ENCODE results near the gene CERK. TPM values are rescaled to one million over a fixed set of nuclear protein-coding genes. Genes with fewer than 3 reads are reported as not detected.
"Not testable (repeated sequence)": the region's sequence is repeated elsewhere in the genome, so short reads cannot be mapped to it uniquely, and the experiment has no call there.

Gene CERK
- total and polyA plus RNA-seq, 8 donors = 12.7 to 32.7 (median 29.5) TPM

- FAIRE-seq (no peak), DNase-seq (peak in 2 of 6 donors; percentile 31 to 56), ATAC-seq (peak in 1 of 4 donors; percentile 30)
- intact Hi-C loops (cut with DNase I) = no loop called here
- H3K4me1 ChIP-seq = no peaks in the 10 kb centered on the region
- WGBS, 2 donors = 77 to 78% methylated on average over 21 of the region's 21 CpGs
- TF ChIP-seq, protein P1, sequence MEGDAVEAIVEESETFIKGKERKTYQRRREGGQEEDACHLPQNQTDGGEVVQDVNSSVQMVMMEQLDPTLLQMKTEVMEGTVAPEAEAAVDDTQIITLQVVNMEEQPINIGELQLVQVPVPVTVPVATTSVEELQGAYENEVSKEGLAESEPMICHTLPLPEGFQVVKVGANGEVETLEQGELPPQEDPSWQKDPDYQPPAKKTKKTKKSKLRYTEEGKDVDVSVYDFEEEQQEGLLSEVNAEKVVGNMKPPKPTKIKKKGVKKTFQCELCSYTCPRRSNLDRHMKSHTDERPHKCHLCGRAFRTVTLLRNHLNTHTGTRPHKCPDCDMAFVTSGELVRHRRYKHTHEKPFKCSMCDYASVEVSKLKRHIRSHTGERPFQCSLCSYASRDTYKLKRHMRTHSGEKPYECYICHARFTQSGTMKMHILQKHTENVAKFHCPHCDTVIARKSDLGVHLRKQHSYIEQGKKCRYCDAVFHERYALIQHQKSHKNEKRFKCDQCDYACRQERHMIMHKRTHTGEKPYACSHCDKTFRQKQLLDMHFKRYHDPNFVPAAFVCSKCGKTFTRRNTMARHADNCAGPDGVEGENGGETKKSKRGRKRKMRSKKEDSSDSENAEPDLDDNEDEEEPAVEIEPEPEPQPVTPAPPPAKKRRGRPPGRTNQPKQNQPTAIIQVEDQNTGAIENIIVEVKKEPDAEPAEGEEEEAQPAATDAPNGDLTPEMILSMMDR (IDR thresholded peaks at IDR 0.05) = no peak
- H3K36me3 ChIP-seq = no peaks in the 10 kb centered on the region
- H3K27me3 ChIP-seq = no peaks in the 10 kb centered on the region
- H3K4me3 ChIP-seq = no peak overlapping the region
- no peaks in the 10 kb centered on the region for H3K9me3 ChIP-seq
- H3K27ac ChIP-seq = no peak overlapping the region
Observed at GRCh38 chr22:46637711-46638600, 100.1 kb downstream of the CERK start.

DNA sequence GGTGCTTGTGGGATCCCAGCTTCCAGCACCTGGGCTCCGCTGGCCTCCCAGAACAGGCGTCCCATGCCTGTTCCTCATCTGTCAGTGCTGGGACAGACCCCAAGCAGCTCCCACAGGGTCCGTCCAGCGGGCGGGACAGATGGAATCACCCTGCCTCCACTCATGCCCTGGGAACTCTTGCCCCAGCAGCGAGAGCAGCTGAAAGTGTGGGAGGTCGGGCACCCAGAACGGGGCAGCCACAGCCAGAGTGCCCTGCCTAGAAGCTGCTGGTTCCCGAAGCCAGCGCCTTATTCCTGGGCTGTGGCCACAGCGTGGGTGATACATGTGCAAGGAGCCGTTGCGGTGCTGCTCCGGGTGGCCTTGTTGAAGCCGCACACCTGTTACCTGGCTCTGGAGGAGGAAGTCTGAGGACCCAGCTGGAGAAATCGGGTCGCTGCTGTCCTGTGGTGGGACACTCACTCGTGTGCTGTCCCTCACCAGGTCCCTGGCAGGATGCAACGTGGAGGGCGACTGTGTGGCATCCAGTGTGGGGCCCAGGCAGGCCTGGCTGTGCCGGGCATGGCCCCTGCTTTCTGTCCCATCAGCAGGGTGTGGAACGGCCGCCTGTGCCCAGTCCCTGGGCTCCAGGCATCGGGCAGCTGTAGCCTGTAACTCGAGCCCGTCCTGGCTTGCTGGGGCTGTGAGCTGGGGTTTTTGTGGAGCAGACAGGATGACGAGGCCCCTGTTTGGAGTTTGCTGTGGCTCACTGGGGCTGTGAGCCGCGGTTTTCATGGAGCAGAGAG lies 101.6 kb downstream of the CERK start:
- TF ChIP-seq, protein P1 (IDR thresholded peaks at IDR 0.05) = no peak
- H3K27me3 ChIP-seq = no peaks in the 10 kb centered on the region
- no peaks in the 10 kb centered on the region for H3K36me3 ChIP-seq
- no peak overlapping the region for H3K27ac ChIP-seq
- WGBS, 2 donors = 88 to 91% methylated on average over 29 of the region's 29 CpGs
- ATAC-seq (no peak), FAIRE-seq (no peak), DNase-seq (peak in 2 of 6 donors; percentile 25 to 66)
- H3K4me1 ChIP-seq = no peaks in the 10 kb centered on the region
- no peak overlapping the region for H3K4me3 ChIP-seq
- intact Hi-C loops (cut with DNase I) = no loop called here
- H3K9me3 ChIP-seq = no peaks in the 10 kb centered on the region

DNA sequence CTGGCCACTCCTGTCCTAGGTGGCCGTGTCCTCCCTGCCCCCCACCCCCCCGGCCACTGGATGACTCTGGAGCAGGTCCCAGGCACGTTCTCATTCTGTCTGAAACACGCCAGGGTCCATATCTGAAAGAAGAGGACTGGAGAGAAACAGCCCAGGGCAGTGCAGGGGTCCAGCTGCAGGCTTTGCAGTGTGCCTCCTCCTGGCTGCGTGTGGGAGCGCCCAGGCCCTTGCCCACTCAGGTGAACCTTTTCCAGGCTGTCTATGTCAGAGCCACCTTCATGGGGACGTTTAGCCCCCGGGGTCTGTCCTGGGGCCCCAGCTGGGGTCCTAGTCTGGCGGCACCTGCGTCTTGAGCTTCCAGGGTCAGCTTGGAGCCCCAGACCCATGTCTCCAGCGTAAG lies 102.3 kb downstream of the CERK start:
- TF ChIP-seq, protein P1 (IDR thresholded peaks at IDR 0.05) = no peak
- WGBS, 2 donors = 75% methylated on average over 11 of the region's 11 CpGs
- peak in 2 of 6 donors; percentile 24 to 54 for DNase-seq
- intact Hi-C loops (cut with DNase I) = no loop called here
- no peak overlapping the region for H3K27ac ChIP-seq
- H3K4me3 ChIP-seq = no peak overlapping the region
- no peak for ATAC-seq
- H3K36me3 ChIP-seq = no peaks in the 10 kb centered on the region
- no peak for FAIRE-seq
- no peaks in the 10 kb centered on the region for H3K4me1 ChIP-seq
- no peaks in the 10 kb centered on the region for H3K27me3 ChIP-seq
- no peaks in the 10 kb centered on the region for H3K9me3 ChIP-seq

DNA sequence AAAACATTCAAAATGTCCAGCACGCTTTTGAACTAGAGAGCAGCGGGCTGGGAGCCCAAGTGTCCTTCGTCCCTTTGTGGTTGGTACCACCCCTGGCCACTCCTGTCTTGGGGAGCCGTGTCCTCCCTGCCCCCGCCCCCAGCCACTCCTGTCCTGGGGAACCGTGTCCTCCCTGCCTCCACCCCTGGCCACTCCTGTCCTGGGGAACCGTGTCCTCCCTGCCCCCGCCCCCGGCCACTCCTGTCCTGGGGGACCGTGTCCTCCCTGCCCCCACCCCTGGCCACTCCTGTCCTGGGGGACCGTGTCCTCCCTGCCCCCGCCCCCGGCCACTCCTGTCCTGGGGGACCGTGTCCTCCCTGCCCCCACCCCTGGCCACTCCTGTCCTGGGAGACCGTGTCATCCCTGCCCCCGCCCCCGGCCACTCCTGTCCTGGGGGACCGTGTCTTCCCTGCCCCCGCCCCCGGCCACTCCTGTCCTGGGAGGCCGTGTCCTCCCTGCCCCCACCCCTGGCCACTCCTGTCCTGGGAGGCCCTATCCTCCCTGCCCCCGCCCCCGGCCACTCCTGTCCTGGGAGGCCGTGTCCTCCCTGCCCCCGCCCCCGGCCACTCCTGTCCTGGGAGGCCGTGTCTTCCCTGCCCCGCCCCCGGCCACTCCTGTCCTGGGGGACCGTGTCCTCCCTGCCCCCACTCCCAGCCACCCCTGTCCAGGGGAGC lies 102.9 kb downstream of the CERK start:
- H3K4me1 ChIP-seq; intact Hi-C loops (cut with DNase I): not testable (repeated sequence)
- 43 to 57% methylated on average over 27 to 28 of the region's 30 CpGs for WGBS, 2 donors

More for the DNA sequence above, 102.9 kb downstream of the CERK start:
- H3K9me3 ChIP-seq, H3K27me3 ChIP-seq, H3K4me3 ChIP-seq, FAIRE-seq, ATAC-seq, H3K36me3 ChIP-seq: not testable (repeated sequence)
- DNase-seq = peak in 3 of 6 donors; percentile 62 to 76 (median 73)
- peak overlapping the region; percentile 33 to 73 (median 44) for H3K27ac ChIP-seq

Other genes with a start within 250 kb of the CERK start
- gene CELSR1, start 200.6 kb downstream of the CERK start, total RNA-seq = 1 to 10 TPM in 5 of 6 donors, under 1 TPM in 1; 0.75 to 3.2 (median 1.2) TPM
- gene CELSR1, start 200.6 kb downstream of the CERK start, polyA plus RNA-seq = 1 to 10 TPM; 1.6 to 2.2 TPM
- gene GRAMD4, start 117.9 kb downstream of the CERK start, total RNA-seq = 10 to 100 TPM; 16.6 to 36.4 (median 23.6) TPM
- gene GRAMD4, start 117.9 kb downstream of the CERK start, polyA plus RNA-seq = 10 to 100 TPM; 13.2 to 13.8 TPM
- gene TBC1D22A, start 24.4 kb upstream of the CERK start, total RNA-seq = 10 to 100 TPM; 14.3 to 17.6 (median 16.3) TPM
- 10 to 100 TPM; 12.0 to 12.8 TPM for gene TBC1D22A, start 24.4 kb upstream of the CERK start, polyA plus RNA-seq